Measurements from ENCODE around the gene CAV2. TPM values are rescaled to one million over a fixed set of nuclear protein-coding genes. Genes with fewer than 3 reads are reported as not detected.

The CAV2 gene
- total RNA-seq, 2 experiments from 2014 or later = not detected

DNA sequence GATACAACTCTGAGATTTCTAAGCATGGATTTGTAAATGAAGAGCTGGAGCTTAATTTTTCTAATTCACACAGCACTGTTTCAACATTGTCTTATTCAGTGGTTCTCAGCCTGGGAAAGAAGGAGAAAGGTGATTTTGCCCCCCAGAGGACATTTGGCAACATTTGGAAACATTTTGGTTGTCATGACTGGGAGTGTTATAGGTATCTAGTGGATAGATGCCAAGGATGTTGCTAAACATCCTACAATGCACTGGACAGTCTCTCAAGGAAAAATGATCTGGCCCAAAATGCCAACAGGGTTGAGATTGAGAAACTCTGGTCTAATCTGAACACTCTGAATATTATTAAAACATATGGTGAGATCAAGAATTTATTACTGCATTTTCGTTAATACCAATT, 3.8 kb upstream of the CAV2 start:
- TF ChIP-seq, protein P1, sequence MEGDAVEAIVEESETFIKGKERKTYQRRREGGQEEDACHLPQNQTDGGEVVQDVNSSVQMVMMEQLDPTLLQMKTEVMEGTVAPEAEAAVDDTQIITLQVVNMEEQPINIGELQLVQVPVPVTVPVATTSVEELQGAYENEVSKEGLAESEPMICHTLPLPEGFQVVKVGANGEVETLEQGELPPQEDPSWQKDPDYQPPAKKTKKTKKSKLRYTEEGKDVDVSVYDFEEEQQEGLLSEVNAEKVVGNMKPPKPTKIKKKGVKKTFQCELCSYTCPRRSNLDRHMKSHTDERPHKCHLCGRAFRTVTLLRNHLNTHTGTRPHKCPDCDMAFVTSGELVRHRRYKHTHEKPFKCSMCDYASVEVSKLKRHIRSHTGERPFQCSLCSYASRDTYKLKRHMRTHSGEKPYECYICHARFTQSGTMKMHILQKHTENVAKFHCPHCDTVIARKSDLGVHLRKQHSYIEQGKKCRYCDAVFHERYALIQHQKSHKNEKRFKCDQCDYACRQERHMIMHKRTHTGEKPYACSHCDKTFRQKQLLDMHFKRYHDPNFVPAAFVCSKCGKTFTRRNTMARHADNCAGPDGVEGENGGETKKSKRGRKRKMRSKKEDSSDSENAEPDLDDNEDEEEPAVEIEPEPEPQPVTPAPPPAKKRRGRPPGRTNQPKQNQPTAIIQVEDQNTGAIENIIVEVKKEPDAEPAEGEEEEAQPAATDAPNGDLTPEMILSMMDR (conservative IDR thresholded peaks at IDR 0.05; ENCODE audit: low read length) = no peak
- TF ChIP-seq EZH2phosphoT487 (IDR thresholded peaks at IDR 0.05; ENCODE audit: borderline replicate concordance, low read depth, low read length) = no peak
- Histone ChIP-seq H3K9me3 (ENCODE audit: low read length) (no peaks in the 10 kb centered on the region), H4K20me1 (ENCODE audit: insufficient read depth, low read length) (no peaks in the 10 kb centered on the region), H3K4me2 (ENCODE audit: low read length) (no peak overlapping the region), H3K79me2 (ENCODE audit: insufficient read depth, low read depth, low read length) (no peaks in the 10 kb centered on the region), H3K4me3 (ENCODE audit: low read depth, low read length, poor library complexity, severe bottlenecking) (no peak overlapping the region), H3K9me2 (ENCODE audit: insufficient read depth, low read length) (no peaks in the 10 kb centered on the region), H3K36me3 (ENCODE audit: insufficient read depth, low read length) (no peaks in the 10 kb centered on the region), H2AFZ (ENCODE audit: low read length) (no peak overlapping the region), H3K4me1 (ENCODE audit: insufficient read depth, low read length, poor library complexity, severe bottlenecking) (no peaks in the 10 kb centered on the region), H3K27ac (ENCODE audit: low read depth, low read length, poor library complexity, severe bottlenecking) (no peak overlapping the region)
- POLR2A ChIA-PET = interaction anchor here (1.0 kb wide), 1 partner anchor 16 kb away, joined by 3 read pairs; no protein-coding TSS in a partner anchor
- intact Hi-C loops (cut with micrococcal nuclease; ENCODE audit: unreplicated experiment) = no loop called here
- no peak for DNase-seq (ENCODE audit: low spot score)
- CTCF ChIA-PET (ENCODE audit: unreplicated experiment) = no interaction called here
- no TSS peak for BruUV-seq (replicated peaks)

DNA sequence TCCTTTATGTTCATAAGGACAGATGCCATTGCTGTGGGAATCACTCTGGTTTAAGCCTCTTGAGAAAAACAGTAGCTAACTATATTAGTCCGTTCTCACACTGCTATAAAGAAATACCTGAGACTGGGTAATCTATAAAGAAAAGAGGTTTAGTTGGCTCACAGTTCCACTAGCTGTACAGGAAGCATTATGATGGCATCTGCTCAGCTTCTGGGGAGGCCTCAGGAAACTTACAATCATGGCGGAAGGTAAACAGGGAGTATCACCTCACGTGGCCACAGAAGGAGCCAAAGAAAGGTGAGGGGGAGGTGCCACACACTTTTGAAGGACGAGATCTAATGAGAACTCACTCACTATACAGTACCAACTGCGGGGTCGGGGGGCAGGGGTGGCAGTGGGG, 2.9 kb upstream of the CAV2 start:
- Histone ChIP-seq H2AFZ (ENCODE audit: low read length) (no peak overlapping the region), H3K4me1 (ENCODE audit: insufficient read depth, low read length, poor library complexity, severe bottlenecking) (no peaks in the 10 kb centered on the region), H3K79me2 (ENCODE audit: insufficient read depth, low read depth, low read length) (no peaks in the 10 kb centered on the region), H3K4me3 (ENCODE audit: low read depth, low read length, poor library complexity, severe bottlenecking) (no peak overlapping the region), H3K27ac (ENCODE audit: low read depth, low read length, poor library complexity, severe bottlenecking) (no peak overlapping the region), H3K9me2 (ENCODE audit: insufficient read depth, low read length) (no peaks in the 10 kb centered on the region), H3K36me3 (ENCODE audit: insufficient read depth, low read length) (no peaks in the 10 kb centered on the region), H4K20me1 (ENCODE audit: insufficient read depth, low read length) (no peaks in the 10 kb centered on the region), H3K9me3 (ENCODE audit: low read length) (no peaks in the 10 kb centered on the region), H3K4me2 (ENCODE audit: low read length) (no peak overlapping the region)
- POLR2A ChIA-PET = interaction anchor here (1.0 kb wide), 1 partner anchor 15 kb away, joined by 3 read pairs; no protein-coding TSS in a partner anchor
- BruUV-seq (replicated peaks) = no TSS peak
- intact Hi-C loops (cut with micrococcal nuclease; ENCODE audit: unreplicated experiment) = no loop called here
- no peak for TF ChIP-seq EZH2phosphoT487 (IDR thresholded peaks at IDR 0.05; ENCODE audit: borderline replicate concordance, low read depth, low read length)
- TF ChIP-seq, protein P1 (conservative IDR thresholded peaks at IDR 0.05; ENCODE audit: low read length) = no peak
- no peak for DNase-seq (ENCODE audit: low spot score)
- CTCF ChIA-PET (ENCODE audit: unreplicated experiment) = no interaction called here

DNA sequence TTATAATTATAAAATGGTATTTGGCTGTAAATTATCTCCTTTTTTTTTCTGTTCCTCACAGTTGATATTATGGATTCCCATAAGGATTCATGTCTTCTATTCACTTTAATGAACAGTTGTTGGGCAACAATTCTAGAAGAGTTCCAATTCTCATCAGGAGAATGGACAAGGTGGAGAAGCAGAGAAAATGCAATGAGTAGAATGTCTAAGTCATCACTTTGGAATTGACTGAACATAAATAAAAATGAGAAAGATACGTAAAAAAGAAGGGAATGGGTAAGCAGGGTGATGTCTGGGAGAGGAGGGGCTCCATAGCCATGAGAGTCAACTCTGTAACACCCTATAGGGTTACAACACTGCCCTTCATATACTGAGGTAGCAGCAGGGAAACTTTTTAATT, 1.8 kb upstream of the CAV2 start:
- ChIA-PET CTCF (ENCODE audit: unreplicated experiment) (no interaction called here), POLR2A (no interaction called here)
- H4K20me1 ChIP-seq (ENCODE audit: insufficient read depth, low read length) = no peaks in the 10 kb centered on the region
- H2AFZ ChIP-seq (ENCODE audit: low read length) = no peak overlapping the region
- H3K4me3 ChIP-seq (ENCODE audit: low read depth, low read length, poor library complexity, severe bottlenecking) = no peak overlapping the region
- DNase-seq (ENCODE audit: low spot score) = no peak
- H3K9me3 ChIP-seq (ENCODE audit: low read length) = no peaks in the 10 kb centered on the region
- BruUV-seq (replicated peaks) = no TSS peak
- no peaks in the 10 kb centered on the region for H3K36me3 ChIP-seq (ENCODE audit: insufficient read depth, low read length)
- H3K9me2 ChIP-seq (ENCODE audit: insufficient read depth, low read length) = no peaks in the 10 kb centered on the region
- TF ChIP-seq, protein P1 (conservative IDR thresholded peaks at IDR 0.05; ENCODE audit: low read length) = no peak
- no peak for TF ChIP-seq EZH2phosphoT487 (IDR thresholded peaks at IDR 0.05; ENCODE audit: borderline replicate concordance, low read depth, low read length)
- no peaks in the 10 kb centered on the region for H3K79me2 ChIP-seq (ENCODE audit: insufficient read depth, low read depth, low read length)
- H3K27ac ChIP-seq (ENCODE audit: low read depth, low read length, poor library complexity, severe bottlenecking) = no peak overlapping the region
- no peak overlapping the region for H3K4me2 ChIP-seq (ENCODE audit: low read length)
- intact Hi-C loops (cut with micrococcal nuclease; ENCODE audit: unreplicated experiment) = no loop called here
- H3K4me1 ChIP-seq (ENCODE audit: insufficient read depth, low read length, poor library complexity, severe bottlenecking) = no peaks in the 10 kb centered on the region
